C4-2B (cell line): Measurements from ENCODE around the gene POLR2H.

Source experiments
- H3K27ac ChIP-seq: fragments of 450-650 bp; 2 replicates; pipeline ENCODE4 v1.5.1; 2017
- ZFX ChIP-seq: fragments of 450-650 bp; IDR thresholded peaks from 2 replicates; pipeline ENCODE4 v1.6.1; 2017
- TF ChIP-seq, protein P1 (sequence below): fragments of 450-650 bp; conservative IDR thresholded peaks from 2 replicates; pipeline ENCODE4 v1.5.1; 2017; ENCODE audit warnings: mild to moderate bottlenecking

The POLR2H gene

DNA sequence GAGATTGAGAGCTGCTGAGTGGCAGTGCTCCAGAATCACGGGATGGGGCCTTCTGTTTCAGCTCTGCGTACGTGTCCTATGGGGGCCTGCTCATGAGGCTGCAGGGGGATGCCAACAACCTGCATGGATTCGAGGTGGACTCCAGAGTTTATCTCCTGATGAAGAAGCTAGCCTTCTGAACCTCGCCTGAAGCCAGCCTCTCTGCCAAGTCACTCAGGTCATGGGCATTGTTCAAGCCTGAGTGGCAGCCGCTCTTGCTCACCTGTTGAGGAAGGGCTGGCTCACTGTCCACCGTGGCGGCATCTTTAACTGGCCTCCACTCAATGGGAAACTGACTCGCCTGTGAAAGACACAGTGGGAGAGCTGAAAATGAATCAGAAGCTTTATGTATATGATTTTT is 6.6 kb downstream of the POLR2H start:
- H3K27ac ChIP-seq = no peak overlapping the region

DNA sequence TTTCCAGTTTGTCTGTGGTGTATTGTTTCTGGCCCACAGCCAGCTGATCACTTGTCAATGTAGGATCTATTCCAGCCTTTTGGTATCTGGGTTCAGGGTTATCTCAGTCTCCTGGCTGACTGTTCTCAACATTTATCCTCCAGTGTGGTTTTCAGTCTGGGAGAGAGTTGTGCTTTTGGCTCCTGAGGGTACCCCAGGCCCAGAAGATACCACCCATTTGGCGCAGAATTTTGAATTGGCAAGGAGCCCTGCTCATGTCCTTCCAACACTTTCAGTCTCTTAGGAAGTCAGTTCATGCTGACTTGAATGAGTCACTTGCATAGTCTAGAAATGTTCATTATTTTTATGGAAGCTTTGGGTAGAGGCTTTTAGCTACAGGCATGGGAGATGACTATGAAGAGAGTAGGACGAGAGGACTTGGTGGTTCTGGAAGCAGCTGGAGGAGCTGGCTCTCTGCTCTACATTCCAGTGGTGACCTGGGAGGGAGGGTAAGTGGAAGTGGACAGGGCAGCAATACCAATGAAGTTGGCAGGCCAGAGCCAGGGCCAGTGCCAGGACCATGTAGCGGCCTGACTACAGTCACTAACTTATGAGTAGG is 7.2 kb downstream of the POLR2H start:
- TF ChIP-seq ZFX = no peak
- TF ChIP-seq, protein P1, sequence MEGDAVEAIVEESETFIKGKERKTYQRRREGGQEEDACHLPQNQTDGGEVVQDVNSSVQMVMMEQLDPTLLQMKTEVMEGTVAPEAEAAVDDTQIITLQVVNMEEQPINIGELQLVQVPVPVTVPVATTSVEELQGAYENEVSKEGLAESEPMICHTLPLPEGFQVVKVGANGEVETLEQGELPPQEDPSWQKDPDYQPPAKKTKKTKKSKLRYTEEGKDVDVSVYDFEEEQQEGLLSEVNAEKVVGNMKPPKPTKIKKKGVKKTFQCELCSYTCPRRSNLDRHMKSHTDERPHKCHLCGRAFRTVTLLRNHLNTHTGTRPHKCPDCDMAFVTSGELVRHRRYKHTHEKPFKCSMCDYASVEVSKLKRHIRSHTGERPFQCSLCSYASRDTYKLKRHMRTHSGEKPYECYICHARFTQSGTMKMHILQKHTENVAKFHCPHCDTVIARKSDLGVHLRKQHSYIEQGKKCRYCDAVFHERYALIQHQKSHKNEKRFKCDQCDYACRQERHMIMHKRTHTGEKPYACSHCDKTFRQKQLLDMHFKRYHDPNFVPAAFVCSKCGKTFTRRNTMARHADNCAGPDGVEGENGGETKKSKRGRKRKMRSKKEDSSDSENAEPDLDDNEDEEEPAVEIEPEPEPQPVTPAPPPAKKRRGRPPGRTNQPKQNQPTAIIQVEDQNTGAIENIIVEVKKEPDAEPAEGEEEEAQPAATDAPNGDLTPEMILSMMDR = no peak
- no peak overlapping the region for H3K27ac ChIP-seq

More for the DNA sequence above, 6.6 kb downstream of the POLR2H start:
- TF ChIP-seq, protein P1 = no peak
- TF ChIP-seq ZFX = no peak

DNA sequence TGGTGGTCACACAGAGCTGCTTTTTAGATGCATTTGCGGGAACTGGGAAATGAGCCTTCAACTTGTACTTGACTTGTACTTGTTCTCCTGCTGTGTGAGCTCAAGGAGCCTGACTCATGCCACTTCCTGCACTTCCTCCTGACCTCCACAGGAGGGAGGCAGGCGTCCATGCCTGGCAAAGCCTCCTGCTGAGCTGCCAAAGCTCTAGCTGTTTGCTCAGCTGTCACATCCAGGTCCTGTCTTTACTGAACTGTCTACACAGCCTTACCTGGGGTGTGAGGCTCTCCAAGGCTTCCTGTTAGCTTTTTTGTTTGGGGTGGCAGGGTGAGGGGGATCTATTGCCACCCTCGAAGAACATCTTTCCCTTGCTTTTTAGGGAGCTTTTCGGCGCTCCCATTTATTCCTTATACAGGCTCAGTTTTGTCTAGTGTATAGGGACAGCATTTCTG is 10.1 kb downstream of the POLR2H start:
- H3K27ac ChIP-seq = no peak overlapping the region; the same call in 1 of the 2 replicates
- TF ChIP-seq, protein P1 = peak; percentile 99
- no peak for TF ChIP-seq ZFX

DNA sequence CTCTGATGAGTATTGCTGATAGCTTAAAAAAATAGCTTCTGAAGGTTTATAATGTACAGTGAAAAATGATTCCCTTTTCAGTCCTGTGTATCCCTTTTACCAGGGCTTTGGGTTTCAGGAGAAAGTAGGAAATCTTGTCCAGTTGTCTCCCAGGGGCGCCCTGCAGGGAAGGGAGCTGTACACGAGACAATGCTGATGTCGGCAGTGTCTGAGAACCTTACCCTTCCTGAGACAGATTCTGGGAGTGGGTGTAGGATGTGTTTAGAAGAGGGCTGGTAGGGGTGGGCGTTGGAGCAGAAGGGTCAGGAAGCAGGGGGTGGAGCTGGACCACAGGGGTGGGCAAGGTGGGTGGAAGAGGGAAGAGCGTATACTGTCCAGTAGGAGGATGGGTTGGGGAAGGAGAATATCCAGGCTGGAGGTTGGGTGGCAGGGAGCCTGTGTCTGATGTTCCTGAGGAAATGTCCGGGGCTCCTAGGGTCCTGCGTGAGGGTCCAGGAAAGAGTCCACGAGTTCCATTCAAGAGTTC is 10.8 kb downstream of the POLR2H start:
- TF ChIP-seq, protein P1 = no peak
- no peak for TF ChIP-seq ZFX
- no peak overlapping the region for H3K27ac ChIP-seq

DNA sequence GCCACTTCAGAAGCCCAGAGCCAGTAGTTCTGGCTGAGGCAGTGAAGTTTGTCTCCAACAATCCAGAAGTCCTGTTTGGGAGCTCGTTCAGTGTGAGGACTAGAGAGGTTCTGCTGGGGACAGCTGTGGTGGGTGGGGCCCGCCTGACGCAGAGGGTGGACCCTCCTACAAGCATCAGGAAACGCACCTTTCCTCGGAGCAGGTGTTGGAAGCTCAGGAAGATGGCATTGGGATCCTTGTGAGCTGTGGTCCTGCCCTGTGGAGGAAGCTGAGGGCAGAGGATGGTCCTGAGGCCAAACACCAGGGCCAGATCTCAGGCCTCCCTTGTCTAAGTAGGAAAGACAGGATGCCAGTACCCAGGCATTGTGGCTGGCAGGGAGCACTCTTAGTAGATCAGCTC is 11.4 kb downstream of the POLR2H start:
- no peak for TF ChIP-seq ZFX
- TF ChIP-seq, protein P1 = no peak
- H3K27ac ChIP-seq = no peak overlapping the region

DNA sequence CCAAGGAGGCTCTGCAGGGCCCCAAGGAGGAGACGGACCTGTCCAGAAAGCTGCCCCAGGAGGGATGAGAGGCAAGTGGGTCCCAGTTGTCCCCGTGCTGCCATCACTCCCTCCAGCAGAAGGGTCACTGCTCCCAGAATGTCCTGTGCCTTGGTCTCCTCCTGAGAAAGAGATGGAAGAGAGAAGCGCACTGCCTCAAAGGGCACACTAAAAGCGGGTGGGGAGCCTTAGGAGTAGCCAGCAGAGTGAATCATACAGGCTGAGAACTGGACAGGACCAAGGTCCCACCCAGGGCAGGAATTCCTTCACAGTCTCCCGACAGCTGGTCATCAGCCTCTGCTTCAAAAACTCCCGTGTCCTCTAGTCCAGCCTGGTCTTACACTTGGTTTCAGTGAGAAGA is 11.9 kb downstream of the POLR2H start:
- TF ChIP-seq, protein P1 = no peak
- TF ChIP-seq ZFX = no peak
- no peak overlapping the region for H3K27ac ChIP-seq

DNA sequence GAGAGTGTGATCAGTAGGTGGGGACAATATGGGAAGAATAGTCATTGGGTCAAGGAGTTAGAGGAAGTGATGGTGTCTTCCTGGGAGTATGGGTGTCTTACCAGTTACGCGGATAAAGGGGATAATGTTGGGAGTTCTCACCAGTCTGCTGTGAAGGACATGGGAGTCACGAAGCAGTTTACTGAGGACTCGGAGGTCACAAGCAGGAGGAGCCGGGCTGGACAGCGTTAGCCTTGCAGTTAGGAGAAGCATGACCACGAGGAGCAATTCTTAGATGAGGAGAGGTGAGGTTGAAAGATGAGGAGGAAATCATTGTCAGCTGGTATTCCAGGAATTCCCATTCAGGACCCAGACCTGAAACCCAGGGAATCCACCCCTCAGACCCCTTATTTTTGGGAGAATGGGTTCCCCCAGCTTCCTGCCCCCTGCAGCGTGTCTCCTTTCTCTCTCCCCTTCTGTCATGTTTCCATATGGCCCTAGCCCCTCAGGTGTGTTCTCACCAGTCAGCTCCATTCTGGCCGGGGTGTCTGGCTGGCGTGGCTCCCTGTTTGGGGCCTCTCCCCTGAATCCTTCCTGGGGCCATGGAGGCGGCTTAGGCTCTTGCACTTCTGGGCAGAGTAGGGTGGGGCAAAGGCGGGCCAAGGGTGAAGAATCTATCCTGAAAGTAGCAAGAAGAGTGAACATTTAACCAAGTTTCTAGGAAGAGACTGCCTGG is 14.4 kb downstream of the POLR2H start:
- TF ChIP-seq, protein P1 = no peak
- TF ChIP-seq ZFX = no peak
- H3K27ac ChIP-seq = no peak overlapping the region
